Measurements from ENCODE around the gene SPOCK1.

- no peak for TF ChIP-seq CTCF (IDR thresholded peaks at IDR 0.05; ENCODE audit: low read depth, low read length)
- TF ChIP-seq MAX (IDR thresholded peaks at IDR 0.05; ENCODE audit: low read depth, low read length): no peak
- no peak for TF ChIP-seq POLR2A (IDR thresholded peaks at IDR 0.05; ENCODE audit: extremely low read depth, insufficient read length)
Measured at GRCh38 chr5:137506296-137506695, 7.2 kb upstream of the SPOCK1 start.
